Measurements from ENCODE around the gene STK32C.
"Not testable (repeated sequence)": the region's sequence is repeated elsewhere in the genome, so short reads cannot be mapped to it uniquely, and the experiment has no call there.

STK32C gene

GRCh38 chr10:132279873-132280645, 27.7 kb downstream of the STK32C start:
- DNase-seq: no peak

- no peak for DNase-seq
These were observed 30.4 kb downstream of the STK32C start for GRCh38 chr10:132277311-132277741.

GRCh38 chr10:132276706-132277105, 31.0 kb downstream of the STK32C start:
- no peak for DNase-seq

GRCh38 chr10:132276179-132276675, 31.5 kb downstream of the STK32C start:
- no peak for DNase-seq

DNA sequence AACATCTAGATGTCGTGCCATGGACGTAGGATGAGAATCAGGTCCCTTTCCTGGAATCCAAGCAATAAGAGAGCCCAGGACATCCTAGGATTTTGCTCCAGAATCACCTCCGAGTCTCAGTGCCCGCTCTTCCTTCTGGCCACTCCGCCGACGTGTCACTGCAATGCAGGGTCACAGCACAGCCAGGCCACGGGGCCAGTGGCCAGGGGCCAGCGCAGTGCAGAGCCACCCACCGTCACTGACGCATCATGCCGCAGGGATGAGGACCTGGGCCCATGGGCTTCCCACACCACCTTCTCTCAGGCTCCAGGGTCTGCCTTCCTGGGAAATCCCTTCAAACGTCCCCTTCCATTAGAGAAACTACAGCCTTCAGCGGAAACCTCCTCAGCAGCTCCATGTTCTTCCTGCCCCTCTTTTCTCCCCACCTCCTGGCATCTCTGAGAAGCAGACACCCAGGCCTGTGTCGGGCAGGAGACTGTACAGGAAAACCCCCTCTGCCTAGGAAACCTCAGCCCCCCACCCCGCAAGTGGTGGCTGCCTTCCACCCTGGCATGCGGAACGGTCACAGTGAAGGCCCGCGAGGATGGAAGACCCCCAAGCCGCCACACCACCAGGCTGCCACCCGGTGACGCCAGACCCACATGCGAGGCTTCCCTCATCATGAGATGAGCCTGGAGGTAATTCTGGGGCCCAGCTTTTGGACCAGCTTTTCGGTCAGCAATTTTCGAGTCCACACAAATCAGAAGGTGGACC, 32.1 kb downstream of the STK32C start:
- no peak for DNase-seq

GRCh38 chr10:132274986-132275385, 32.8 kb downstream of the STK32C start:
- DNase-seq: no peak

DNA sequence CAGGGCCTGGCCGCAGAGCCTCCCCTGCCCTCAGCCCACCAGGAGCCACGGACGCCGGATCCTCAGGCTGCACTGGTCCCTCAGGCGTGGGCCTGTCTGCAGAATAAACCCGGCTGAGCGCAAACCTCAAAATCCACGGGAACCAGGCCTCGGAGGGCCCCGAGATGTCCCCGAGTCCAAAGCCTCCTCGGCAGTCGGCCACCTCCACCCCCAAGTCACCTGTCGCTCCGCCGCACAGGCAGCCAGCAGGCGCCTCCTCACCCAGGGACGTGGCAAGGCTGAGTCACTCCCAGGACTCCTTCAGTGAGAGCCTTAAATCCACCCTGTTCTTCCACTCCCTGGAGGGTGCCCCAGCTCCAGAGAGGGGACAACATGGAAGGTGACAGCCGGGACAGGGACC, 33.2 kb downstream of the STK32C start:
- DNase-seq: no peak

DNA sequence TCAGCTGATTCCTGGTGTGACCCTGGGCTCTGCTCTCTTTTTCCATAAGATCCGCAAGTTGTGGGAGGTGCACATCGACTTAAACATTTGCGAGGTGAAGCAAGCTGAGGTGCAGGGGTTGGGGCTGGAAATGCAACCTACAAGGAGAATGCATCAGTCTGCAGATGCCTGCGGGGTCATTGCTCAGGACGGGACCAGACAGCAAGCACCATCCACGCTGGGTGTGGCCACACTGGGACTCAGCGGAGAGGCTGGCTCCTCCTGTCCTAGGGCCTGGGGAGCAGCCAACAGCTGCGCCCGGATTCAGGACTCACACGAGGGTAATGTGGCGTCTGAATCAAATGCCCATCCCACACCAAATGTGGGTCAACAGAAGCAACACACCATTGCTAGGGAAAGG, 33.8 kb downstream of the STK32C start:
- DNase-seq: no peak

GRCh38 chr10:132273304-132273944, 34.3 kb downstream of the STK32C start:
- DNase-seq: no peak

- DNase-seq: no peak
These were observed 35.3 kb downstream of the STK32C start for GRCh38 chr10:132272231-132272971.

GRCh38 chr10:132271458-132272230, 36.1 kb downstream of the STK32C start:
- DNase-seq: no peak

GRCh38 chr10:132270721-132271457, 36.9 kb downstream of the STK32C start:
- no peak for DNase-seq

DNA sequence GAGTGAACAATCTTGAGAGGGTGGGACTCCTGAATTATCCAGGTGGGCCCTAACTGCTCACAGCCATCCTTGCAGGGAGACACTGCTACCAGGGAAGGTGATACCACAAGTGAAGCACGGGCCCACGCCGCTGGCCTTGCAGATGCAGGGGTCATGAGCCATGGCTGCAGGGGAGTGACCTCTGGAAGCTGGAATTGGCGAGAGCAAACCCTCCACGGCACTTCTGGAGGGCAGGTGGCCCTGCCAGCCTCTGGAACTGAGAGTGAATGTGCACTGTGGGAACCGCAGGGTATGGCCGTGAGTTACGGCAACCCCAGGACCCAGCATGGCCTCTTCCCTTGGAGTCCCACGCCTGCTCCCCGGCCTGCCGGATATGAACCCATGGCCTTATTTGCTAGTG, 37.5 kb downstream of the STK32C start:
- no peak for DNase-seq

DNA sequence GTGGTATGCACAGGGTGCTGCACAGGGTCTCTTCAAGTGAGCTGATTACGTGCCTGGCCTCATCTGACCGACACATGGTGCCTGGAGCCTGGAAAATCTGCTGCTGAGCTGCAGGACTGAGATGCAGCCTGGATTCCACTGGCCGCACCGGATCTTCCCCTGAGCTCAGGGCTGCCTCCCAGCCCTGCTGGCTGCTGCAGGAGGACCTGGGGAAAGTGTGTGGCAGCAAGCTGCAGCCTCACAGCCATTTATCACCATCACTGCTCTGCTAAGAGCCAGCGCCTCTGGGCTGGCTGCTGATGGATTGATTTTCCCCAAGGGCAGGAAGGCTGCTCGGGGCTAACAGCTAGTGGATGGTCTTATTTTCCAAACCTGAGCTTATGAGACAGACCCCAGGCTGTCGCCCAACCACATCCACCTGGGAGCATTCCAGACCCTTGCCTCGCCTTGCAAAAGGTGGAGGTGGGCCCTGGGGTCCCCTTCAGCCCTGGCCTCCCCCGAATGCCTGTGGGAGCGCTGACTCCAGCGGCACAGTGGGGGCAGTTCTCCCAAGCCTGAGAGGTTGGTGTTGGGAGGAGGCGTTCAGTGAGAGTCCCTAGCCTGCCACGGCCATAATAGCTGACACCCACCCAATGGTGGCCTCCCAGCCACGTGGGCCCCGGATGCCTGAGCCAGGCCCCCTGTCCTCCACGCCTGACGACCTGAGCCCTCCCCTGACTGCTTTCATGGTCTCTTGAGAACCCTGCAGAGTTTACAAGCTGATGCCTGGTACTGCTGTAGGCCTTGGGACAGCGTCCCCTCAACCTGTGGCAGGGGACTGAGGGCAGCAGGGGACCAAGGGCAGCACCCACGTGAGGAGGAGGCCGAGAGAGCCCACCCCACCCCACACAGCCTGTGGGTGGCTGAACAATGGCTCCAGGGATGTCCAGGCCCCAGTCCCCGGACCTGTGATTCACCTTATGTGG, 38.2 kb downstream of the STK32C start:
- DNase-seq: no peak

DNA sequence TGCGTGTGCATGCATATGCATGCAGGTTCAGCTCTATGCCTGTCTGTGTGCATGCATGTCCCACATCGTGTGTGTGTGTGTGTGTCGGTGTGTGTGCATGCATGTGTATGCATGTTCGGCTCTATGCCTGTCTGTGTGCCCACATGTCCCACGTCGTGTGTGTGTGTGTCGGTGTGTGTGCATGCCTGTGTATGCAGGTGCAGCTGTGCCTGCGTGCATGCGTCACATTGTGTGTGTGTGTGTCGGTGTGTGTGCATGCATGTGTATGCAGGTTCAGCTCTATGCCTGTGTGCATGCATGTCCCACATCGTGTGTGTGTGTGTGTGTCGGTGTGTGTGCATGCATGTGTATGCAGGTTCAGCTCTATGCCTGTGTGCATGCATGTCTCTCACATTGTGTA, 39.8 kb downstream of the STK32C start:
- not testable (repeated sequence) for DNase-seq

GRCh38 chr10:132266594-132267161, 41.1 kb downstream of the STK32C start:
- DNase-seq: no peak

DNA sequence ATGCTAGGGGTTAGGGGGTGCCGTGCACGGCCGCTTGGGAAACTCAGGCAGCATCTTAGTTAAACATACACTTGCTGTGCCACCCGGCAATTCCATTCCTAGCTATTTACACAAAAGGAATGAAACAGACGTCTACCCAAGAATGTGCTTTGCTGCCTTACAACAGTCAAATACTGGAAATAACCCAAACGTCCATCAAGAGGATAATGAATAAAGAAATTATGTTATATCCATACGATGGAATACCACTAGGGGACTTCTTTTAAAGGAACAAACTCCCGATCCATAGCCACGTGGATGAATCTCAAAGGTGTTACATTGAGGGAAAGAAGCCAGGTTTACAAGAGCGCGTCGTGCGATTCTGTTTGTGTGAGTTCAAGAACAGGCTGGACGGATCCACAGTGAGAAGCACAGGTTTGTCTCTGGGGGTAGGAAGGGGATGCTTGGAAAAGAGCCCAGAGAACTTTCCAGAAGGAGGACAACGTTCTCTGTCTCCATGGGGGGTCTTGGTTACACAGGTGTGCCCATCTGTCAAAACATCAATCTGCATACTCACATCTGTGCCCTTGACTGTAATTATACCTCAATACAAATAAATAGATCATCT, 41.8 kb downstream of the STK32C start:
- DNase-seq: no peak

GRCh38 chr10:132264966-132265889, 42.5 kb downstream of the STK32C start:
- no peak for DNase-seq

Measured in MV-4-11 (cell line).